ENCODE measurements around the gene TYMP. TPM values are rescaled to one million over a fixed set of nuclear protein-coding genes. Genes with fewer than 3 reads are reported as not detected.

TYMP gene
- total RNA-seq, 1 donor from 2014 or later: 3.3 TPM

GRCh38 chr22:50505276-50505775 lies 24.5 kb downstream of the TYMP start:
- FAIRE-seq (no peak), DNase-seq (ENCODE audit: low read depth) (no peak)
- H3K4me2 ChIP-seq (ENCODE audit: low read length): no peak overlapping the region
- no peaks in the 10 kb centered on the region for H3K9me3 ChIP-seq (ENCODE audit: insufficient read depth, low read depth, low read length)
- peaks cover 4% of the 10 kb centered on the region for H3K36me3 ChIP-seq (ENCODE audit: insufficient read depth, low read length)
- no peak overlapping the region for H3K4me3 ChIP-seq (ENCODE audit: insufficient read depth, low read depth, low read length)
- peaks cover 2% of the 10 kb centered on the region for H3K4me1 Mint-ChIP-seq (ENCODE audit: low read depth, unreplicated experiment)
- no peak overlapping the region for H3K27ac Mint-ChIP-seq (ENCODE audit: unreplicated experiment)
- peaks cover 14% of the 10 kb centered on the region for H3K4me1 ChIP-seq (ENCODE audit: insufficient read depth, low read length)
- H3K4me3 Mint-ChIP-seq (ENCODE audit: unreplicated experiment): no peak overlapping the region
- H3K9me3 Mint-ChIP-seq (ENCODE audit: unreplicated experiment): no peaks in the 10 kb centered on the region
- H3K27me3 ChIP-seq (ENCODE audit: insufficient read depth, low read length): no peaks in the 10 kb centered on the region
- no peak overlapping the region for H3K27ac ChIP-seq (ENCODE audit: low read depth, low read length)
- no peak overlapping the region for H2AFZ ChIP-seq (ENCODE audit: low read depth, low read length)
- peaks cover 47% of the 10 kb centered on the region for H3K79me2 ChIP-seq (ENCODE audit: insufficient read depth, low read length)
- no peaks in the 10 kb centered on the region for H3K36me3 Mint-ChIP-seq (ENCODE audit: low read depth, unreplicated experiment)
- H4K20me1 ChIP-seq (ENCODE audit: insufficient read depth, low read length): peaks cover 26% of the 10 kb centered on the region
- TF ChIP-seq, protein P1, sequence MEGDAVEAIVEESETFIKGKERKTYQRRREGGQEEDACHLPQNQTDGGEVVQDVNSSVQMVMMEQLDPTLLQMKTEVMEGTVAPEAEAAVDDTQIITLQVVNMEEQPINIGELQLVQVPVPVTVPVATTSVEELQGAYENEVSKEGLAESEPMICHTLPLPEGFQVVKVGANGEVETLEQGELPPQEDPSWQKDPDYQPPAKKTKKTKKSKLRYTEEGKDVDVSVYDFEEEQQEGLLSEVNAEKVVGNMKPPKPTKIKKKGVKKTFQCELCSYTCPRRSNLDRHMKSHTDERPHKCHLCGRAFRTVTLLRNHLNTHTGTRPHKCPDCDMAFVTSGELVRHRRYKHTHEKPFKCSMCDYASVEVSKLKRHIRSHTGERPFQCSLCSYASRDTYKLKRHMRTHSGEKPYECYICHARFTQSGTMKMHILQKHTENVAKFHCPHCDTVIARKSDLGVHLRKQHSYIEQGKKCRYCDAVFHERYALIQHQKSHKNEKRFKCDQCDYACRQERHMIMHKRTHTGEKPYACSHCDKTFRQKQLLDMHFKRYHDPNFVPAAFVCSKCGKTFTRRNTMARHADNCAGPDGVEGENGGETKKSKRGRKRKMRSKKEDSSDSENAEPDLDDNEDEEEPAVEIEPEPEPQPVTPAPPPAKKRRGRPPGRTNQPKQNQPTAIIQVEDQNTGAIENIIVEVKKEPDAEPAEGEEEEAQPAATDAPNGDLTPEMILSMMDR (IDR thresholded peaks at IDR 0.05; ENCODE audit: insufficient read depth, low read depth, low read length): no peak
- TF ChIP-seq EZH2 (IDR thresholded peaks at IDR 0.05; ENCODE audit: insufficient read depth, low read length): no peak
- no peak overlapping the region for H3K9ac ChIP-seq (ENCODE audit: low read length)
- H3K27me3 Mint-ChIP-seq (ENCODE audit: low read depth, unreplicated experiment): no peaks in the 10 kb centered on the region

DNA sequence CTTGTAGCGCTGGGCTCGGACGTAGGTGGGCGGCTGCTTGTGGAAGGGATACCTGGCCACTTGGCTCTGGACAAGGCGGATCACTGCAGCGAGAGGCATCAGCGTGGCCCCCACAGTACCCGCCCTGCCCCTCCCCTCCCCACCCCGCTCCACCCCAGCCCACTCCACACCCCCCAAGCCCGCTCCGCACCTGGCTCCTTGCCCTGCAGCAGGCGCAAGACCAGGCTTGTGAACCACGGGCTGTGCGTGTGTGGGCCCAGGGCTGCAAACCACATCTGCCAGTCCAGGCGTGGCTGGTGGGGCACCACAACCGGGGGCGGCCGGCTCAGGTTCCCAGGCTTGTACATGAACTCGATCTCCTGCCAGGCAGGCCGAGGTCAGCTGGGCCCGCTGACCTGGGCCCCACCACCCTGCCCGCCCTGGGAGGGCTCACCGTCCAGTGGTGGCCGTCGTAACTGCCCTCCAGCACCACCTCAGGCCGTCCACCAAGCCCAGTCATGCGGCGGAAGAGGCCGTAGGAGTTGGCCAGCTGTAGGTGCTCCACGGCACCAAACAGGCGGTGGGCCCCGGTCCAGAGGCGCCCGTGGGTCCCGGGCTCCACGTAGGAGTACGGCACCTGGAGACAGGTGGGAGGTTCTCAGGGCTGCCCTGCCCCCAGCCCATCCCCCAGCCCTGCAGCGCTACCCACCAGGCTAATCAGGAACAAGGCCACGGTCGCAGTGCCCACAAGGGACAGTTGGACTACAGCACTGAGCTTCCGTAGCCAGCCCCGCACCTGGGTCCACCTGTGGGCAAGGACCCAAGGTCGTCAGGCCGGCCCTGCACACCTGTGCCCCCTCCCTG lies 25.2 kb downstream of the TYMP start:
- no peak overlapping the region for H2AFZ ChIP-seq (ENCODE audit: low read depth, low read length)
- H3K79me2 ChIP-seq (ENCODE audit: insufficient read depth, low read length): peaks cover 40% of the 10 kb centered on the region
- H3K36me3 Mint-ChIP-seq (ENCODE audit: low read depth, unreplicated experiment): no peaks in the 10 kb centered on the region
- no peak overlapping the region for H3K27ac Mint-ChIP-seq (ENCODE audit: unreplicated experiment)
- H3K4me3 Mint-ChIP-seq (ENCODE audit: unreplicated experiment): no peak overlapping the region
- DNase-seq (ENCODE audit: low read depth) (no peak), FAIRE-seq (no peak)
- H3K4me1 ChIP-seq (ENCODE audit: insufficient read depth, low read length): peaks cover 14% of the 10 kb centered on the region
- peaks cover 2% of the 10 kb centered on the region for H3K4me1 Mint-ChIP-seq (ENCODE audit: low read depth, unreplicated experiment)
- H3K27me3 Mint-ChIP-seq (ENCODE audit: low read depth, unreplicated experiment): no peaks in the 10 kb centered on the region
- no peaks in the 10 kb centered on the region for H3K27me3 ChIP-seq (ENCODE audit: insufficient read depth, low read length)
- H3K9me3 Mint-ChIP-seq (ENCODE audit: unreplicated experiment): no peaks in the 10 kb centered on the region
- H4K20me1 ChIP-seq (ENCODE audit: insufficient read depth, low read length): peaks cover 26% of the 10 kb centered on the region
- no peak overlapping the region for H3K9ac ChIP-seq (ENCODE audit: low read length)
- peaks cover 4% of the 10 kb centered on the region for H3K36me3 ChIP-seq (ENCODE audit: insufficient read depth, low read length)
- no peak overlapping the region for H3K4me2 ChIP-seq (ENCODE audit: low read length)
- H3K27ac ChIP-seq (ENCODE audit: low read depth, low read length): no peak overlapping the region
- H3K9me3 ChIP-seq (ENCODE audit: insufficient read depth, low read depth, low read length): no peaks in the 10 kb centered on the region
- no peak overlapping the region for H3K4me3 ChIP-seq (ENCODE audit: insufficient read depth, low read depth, low read length)
- no peak for TF ChIP-seq EZH2 (IDR thresholded peaks at IDR 0.05; ENCODE audit: insufficient read depth, low read length)
- TF ChIP-seq, protein P1 (IDR thresholded peaks at IDR 0.05; ENCODE audit: insufficient read depth, low read depth, low read length): no peak
